ENCODE measurements around the gene FBRSL1. TPM values are rescaled to one million over a fixed set of nuclear protein-coding genes. Genes with fewer than 3 reads are reported as not detected.

Gene FBRSL1
- total and polyA plus RNA-seq, 12 donors = 28.1 to 90.6 (median 47.0) TPM

DNA sequence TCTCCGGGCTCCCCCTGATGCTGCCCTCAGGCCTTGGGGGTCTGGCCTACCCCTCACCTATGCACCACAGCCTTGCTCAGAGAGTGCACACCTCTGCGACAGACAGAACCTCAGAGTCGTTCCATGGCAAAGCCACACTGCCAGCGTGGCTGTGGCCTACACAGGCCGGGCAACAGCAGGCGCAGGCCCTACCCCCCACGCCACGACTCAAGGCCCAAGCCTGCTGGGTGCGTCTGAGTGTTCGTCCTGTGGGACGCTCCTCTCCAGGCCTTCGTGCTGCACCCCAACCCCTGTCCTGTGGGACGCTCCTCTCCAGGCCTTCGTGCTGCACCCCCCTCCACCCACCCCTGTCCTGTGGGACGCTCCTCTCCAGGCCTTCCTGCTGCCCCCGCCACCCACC is 66.3 kb downstream of the FBRSL1 start:
- H3K36me3 ChIP-seq = peaks cover 0 to 31% (median 0%) of the 10 kb centered on the region in 9 donors
- 95 to 97% methylated on average over 16 of the region's 16 CpGs for WGBS, 2 donors
- peaks cover 6 to 24% (median 18%) of the 10 kb centered on the region in 9 donors for H3K4me1 ChIP-seq
- TF ChIP-seq, protein P1, sequence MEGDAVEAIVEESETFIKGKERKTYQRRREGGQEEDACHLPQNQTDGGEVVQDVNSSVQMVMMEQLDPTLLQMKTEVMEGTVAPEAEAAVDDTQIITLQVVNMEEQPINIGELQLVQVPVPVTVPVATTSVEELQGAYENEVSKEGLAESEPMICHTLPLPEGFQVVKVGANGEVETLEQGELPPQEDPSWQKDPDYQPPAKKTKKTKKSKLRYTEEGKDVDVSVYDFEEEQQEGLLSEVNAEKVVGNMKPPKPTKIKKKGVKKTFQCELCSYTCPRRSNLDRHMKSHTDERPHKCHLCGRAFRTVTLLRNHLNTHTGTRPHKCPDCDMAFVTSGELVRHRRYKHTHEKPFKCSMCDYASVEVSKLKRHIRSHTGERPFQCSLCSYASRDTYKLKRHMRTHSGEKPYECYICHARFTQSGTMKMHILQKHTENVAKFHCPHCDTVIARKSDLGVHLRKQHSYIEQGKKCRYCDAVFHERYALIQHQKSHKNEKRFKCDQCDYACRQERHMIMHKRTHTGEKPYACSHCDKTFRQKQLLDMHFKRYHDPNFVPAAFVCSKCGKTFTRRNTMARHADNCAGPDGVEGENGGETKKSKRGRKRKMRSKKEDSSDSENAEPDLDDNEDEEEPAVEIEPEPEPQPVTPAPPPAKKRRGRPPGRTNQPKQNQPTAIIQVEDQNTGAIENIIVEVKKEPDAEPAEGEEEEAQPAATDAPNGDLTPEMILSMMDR (IDR thresholded peaks at IDR 0.05) = no peak
- H3K9me3 ChIP-seq = no peaks in the 10 kb centered on the region
- H3K27me3 ChIP-seq = peaks cover 0 to 36% (median 0%) of the 10 kb centered on the region in 7 donors
- DNase-seq (no peak), ATAC-seq (no peak)
- no peak overlapping the region for H3K27ac ChIP-seq
- no peak overlapping the region for H3K4me3 ChIP-seq
- intact Hi-C loops (cut with DNase I) = no loop called here

DNA sequence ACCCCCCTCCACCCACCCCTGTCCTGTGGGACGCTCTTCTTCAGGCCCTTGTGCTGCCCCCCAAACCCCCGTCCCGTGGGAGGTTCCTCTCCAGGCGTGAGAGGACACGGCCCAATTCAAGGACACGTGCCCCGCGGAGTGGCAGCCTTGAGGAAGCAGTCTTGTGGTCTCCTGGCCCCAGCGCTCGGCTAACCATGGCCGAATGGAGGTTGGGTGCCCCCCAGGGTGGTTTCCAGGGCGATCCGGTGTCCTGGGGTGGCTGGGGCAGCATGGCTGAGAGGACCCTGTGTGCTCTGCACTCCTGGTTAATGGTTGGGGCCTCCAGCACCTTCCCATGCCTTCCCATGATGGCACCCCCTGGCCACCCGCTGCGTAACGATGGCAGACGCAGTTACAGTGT is 66.8 kb downstream of the FBRSL1 start:
- TF ChIP-seq, protein P1 (IDR thresholded peaks at IDR 0.05) = no peak
- WGBS, 2 donors = 89% methylated on average over 17 of the region's 17 CpGs
- H3K9me3 ChIP-seq = no peaks in the 10 kb centered on the region
- intact Hi-C loops (cut with DNase I) = no loop called here
- peaks cover 0 to 25% (median 0%) of the 10 kb centered on the region in 9 donors for H3K36me3 ChIP-seq
- H3K27ac ChIP-seq = no peak overlapping the region
- ATAC-seq (no peak), DNase-seq (no peak)
- H3K27me3 ChIP-seq = peaks cover 0 to 36% (median 0%) of the 10 kb centered on the region in 7 donors
- no peak overlapping the region for H3K4me3 ChIP-seq
- H3K4me1 ChIP-seq = peaks cover 6 to 24% (median 18%) of the 10 kb centered on the region in 9 donors

DNA sequence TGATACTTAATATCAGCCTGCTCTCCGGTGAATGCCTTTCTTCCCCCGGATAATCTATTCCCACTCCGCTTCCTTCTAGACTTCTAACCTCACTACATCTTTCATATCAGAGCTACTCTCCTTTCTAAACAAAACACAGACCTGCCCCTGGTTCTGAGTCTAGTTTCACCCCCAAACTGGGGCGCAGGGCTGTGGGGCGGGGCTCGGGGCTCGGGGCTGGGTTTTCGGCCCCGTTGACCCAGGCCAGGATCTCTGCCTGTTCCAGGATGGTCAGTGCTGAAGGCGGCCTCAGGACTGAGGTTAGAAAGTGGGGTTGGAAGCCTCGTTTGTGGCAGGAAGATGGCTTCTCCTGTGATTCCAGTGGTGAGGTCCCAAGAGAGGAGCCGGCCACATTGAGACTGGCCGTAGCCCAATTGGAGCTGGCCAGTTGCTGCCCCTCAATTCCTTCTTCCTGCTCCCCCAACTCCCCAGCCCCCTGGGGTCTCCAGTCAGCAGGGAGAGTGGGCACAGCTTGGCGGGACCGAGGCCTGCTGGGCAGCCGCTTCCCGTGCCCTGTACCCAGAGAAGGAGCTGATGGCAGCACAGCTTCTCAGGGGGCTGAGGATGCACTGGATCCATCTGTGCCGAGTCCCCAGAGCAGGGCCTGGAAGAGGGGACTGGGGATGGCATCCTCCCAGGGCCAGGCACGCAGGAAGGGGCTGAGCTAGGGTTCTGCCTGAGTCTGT is 67.5 kb downstream of the FBRSL1 start:
- WGBS, 2 donors = 92 to 93% methylated on average over 19 of the region's 19 CpGs
- H3K4me3 ChIP-seq = no peak overlapping the region
- TF ChIP-seq, protein P1 (IDR thresholded peaks at IDR 0.05) = no peak
- no peak for ATAC-seq
- intact Hi-C loops (cut with DNase I) = no loop called here
- H3K27ac ChIP-seq = no peak overlapping the region
- peaks cover 0 to 19% (median 0%) of the 10 kb centered on the region in 9 donors for H3K36me3 ChIP-seq
- H3K27me3 ChIP-seq = peaks cover 0 to 36% (median 0%) of the 10 kb centered on the region in 7 donors
- peaks cover 6 to 24% (median 18%) of the 10 kb centered on the region in 9 donors for H3K4me1 ChIP-seq
- DNase-seq = no peak
- no peaks in the 10 kb centered on the region for H3K9me3 ChIP-seq

DNA sequence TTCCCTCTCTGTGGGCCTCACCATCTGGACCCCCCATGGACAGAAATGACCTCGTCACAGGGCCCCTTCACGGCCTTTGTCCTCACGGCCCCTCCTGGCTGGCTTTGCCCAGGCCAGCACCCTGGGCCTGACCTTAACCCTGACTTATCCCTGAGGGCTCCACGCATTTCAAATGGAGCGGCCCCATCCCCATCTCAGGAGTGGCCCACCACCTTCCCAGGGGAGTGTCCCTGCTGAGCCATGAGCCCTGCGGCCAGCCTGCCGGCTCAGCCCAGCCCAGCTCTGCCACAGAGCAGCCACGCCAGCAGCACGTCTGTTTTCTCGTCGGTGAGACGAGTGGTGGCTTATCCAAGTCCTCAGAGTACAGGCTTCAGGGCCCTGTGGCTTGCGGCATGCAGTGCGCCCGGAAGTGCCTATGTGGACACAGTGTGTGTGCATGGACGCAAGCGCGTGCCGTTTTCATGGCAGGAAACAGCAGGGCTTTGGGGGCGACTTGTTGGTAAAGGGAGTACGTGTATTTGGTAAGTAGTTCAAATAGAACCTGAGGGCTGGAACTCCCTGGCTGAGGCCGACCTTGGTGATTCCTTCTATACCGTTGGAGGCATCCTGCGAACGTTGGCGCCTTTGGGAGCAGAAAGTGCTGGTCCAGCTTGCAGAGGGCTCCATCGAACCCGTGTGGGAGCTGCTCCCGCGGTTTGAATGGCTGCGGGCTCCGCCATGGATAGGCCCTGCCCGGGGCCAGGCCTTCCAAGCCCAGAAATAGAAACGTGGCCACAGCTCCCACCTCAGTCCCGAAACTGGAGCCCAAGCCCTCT is 68.3 kb downstream of the FBRSL1 start:
- Histone ChIP-seq H3K36me3 (peaks cover 0 to 11% (median 0%) of the 10 kb centered on the region in 9 donors), H3K9me3 (no peaks in the 10 kb centered on the region), H3K27me3 (peaks cover 0 to 36% (median 0%) of the 10 kb centered on the region in 7 donors), H3K4me1 (peaks cover 6 to 24% (median 18%) of the 10 kb centered on the region in 9 donors), H3K4me3 (no peak overlapping the region), H3K27ac (no peak overlapping the region)
- TF ChIP-seq, protein P1 (IDR thresholded peaks at IDR 0.05) = no peak
- DNase-seq (no peak), ATAC-seq (no peak)
- intact Hi-C loops (cut with DNase I) = no loop called here
- 83 to 85% methylated on average over 35 of the region's 35 CpGs for WGBS, 2 donors
